NCI-H2227 (cell line): ENCODE measurements around the gene NSUN3.
"Not testable (repeated sequence)": the region's sequence is repeated elsewhere in the genome, so short reads cannot be mapped to it uniquely, and the experiment has no call there.

Experiments used
- DNase-seq: peaks from one replicate; lab custom pipeline; 2025; ENCODE audit not compliant: unreplicated experiment; lab: John Stamatoyannopoulos, UW

The NSUN3 gene

DNA sequence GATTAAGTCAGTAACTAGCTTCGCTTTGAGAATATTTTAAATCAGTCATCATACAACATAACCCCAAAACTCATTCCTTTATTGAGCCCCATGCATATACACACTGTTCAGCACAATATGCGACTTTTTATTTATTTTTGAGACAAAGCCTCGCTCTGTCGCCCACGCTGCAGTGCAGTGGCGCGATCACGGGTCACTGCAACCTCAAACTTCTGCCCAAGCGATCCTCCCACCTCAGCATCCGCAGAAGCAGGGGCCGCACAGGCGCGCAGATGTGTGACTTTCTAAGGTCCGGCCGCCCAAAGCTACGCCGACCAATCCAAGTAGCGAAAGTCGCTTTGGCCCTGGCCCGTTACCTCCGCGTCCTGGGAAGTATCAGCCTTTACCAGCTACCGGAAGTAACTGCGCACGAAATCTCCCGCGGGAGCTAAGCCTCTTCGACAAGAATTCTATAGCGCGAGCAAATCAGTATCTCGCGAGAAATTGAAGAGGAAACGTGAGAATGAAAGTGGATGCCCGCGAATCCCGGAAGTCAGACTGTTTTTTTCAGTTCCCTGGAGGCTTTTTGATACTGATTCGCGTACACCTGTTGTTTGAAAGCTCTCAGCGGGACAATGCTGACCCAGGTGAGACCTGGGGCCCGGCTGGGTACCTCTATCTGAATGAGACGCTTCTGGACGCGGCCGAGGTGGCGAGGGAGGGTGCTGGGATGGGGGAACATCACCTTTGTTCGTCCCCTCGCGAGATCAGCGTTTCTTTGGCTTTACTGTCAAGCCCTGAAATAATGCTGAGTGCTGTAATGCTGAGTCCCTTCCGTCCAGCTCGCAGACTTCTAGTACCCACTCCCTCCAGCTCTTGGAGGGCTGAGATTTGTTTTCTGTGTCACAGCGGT, at the start of gene NSUN3, which contains the start of gene DHFR2:
Gene NSUN3 (plus strand): TSS at position 549 of the 892 bp plus-strand sequence. CDS start 66 bp downstream, at position 615.
Gene DHFR2 (minus strand): TSS at position 404 of the 892 bp plus-strand sequence. CDS start 1,405 bp downstream, outside the sequence.
- DNase-seq, result peak; percentile 95

DNA sequence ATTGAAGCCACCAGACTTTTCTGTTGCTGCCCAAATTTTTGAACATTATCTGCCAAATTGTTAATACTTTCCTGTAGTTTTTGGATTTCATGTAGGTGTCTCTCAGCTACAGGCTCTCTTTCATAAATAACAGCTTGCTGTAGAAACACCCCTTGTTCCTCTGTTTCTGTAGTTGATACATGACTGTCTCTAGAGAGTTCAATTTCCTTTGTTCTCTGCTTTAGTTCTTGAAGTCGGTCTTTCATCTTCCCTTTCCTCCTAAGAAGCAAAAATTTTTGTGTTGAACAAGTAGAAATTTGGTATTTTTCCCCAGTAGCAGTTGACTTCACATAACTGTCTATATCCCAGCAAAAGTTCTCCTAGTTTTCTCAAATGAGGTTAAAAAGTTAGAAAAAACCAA, 47.8 kb upstream of the NSUN3 start:
- DNase-seq, result no peak

DNA sequence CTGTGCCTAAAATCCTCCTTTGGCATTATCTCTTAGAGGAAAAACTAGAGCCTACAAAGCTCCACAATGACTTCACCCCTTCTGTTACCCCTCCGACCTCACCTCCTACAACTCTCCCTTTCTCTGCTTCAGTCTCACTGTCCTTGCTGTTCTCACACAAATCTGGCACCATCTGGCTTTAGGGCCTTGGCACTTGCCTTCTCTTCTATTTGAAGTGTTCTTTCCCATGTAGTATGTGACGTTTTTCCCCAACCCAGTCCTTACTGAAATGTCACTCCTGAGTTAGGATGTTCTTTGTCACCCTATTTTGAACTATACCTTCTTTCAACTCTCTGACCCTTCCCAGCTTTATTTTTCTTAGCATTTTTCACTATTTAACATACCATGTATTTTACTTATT, 43.2 kb upstream of the NSUN3 start:
- DNase-seq, result no peak

DNA sequence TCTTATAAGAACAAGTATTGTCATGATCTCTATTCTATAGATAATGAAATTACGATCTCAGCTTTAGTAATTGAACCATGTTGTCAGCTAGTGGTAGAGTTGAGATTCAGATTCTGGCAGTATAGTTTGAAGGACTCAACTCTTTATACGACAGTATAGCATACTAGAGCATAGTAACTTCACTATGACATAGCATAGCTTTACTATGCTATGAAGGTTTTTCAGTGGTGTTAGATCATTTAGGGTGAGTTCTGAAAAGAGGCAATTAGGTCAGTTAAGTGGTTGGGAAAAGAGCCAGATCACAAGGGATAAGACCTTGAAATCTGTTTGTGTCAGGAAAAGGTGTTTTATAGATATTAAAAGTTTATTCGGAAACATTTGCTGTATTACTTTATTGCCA, 42.6 kb upstream of the NSUN3 start:
- DNase-seq, result no peak

DNA sequence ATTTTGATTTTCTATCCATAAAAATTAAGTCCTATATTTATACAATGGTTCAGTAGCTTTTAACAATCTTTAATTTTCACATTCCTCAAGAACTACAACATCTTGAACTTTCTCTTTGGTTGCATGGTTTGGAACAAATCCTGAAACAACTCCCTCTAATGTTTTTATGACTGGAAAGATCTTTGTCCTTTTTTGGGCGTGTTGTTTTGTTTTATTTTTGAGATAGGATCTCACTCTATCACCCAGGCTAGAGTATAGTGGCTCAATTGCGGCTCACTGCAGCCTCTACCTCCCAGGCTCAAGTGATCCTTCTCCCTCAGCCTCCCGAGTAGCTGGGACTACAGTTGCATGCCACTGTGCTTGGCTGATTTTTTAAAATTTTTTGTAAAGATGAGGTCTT, 38.5 kb upstream of the NSUN3 start:
- no peak for DNase-seq

DNA sequence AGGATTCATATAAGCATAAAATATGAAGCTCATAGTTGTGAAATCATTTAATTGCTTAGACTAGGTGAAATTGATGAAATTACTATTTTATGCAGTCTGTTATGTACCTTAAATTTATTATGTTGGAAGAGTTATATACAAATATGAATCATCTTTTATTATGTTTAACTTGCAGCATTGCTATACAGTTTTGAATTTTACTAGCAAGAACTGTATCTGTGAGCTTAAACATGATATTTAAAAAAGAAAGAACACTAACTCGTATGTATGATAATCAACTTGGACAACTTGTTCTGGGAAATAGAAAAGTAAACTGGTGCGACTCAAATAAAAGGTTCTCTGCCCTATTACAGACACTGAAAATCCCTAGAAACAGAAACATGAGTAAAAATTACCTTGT, 36.2 kb upstream of the NSUN3 start:
- DNase-seq, result no peak

DNA sequence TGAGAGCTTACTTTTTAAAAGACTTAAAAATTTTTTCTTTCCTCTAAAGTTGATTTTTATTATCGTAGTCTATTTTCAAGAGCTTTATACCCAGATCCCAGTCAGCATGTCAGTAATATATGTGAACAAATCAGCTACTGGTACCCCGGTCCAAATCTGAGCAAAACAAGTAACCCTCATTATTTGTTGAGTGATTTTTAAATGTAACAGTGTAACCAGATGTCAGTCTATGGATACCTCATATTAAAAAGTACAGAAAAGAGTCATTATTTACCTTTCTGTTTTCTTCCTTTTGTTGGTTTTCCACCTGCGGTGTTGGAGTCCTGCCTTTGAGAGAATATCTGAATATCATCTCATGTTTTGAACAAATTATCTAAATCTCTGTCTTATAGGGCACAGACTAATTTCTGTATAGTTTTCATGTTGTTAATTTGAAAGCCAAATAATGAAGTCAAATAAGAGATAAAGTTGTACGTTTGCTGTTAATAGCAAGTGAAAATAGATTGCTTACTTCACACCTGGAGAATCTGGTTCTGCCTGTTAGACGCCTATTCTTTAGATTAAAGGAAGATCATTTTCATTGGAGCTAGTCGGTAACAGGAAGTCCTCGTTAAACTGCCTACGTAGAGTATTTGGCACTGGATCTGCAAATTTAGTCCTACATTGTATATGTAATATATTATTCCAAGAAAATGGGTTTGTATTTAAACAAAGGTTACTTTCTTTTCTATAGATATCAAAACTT, 34.6 kb upstream of the NSUN3 start, which contains the start of gene STX19:
Gene STX19 (minus strand): TSS at position 505 of the 745 bp plus-strand sequence. CDS start 13,328 bp downstream, outside the sequence.
- DNase-seq, result no peak

DNA sequence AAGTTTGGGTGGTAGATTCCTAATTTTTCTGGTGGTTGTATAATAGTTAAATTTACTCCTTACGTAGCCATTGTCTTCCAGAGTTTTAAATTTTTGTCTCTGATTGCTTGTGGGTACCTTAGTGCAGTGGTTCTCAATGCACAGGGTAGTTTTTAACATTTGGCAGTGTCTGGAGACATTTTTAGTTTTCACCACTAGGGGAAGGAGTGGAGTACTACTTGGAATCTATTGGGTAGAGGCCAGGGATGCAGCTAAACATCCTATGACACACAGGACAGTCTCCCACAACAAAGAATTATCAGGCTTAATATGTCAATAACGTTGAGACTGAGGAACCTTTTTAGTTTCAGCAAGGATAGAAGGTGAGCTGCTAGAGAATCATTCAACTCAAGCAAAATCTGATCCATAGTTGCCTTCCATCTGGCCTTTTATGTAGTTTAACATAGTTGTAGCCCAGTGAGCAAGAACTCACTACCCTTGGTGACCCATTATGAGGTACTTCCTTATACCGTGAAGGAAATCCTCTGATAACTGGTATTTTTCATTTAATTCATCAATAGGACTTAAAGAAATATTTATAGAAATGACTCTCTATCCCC, 25.9 kb upstream of the NSUN3 start:
- DNase-seq, result peak; percentile 25

DNA sequence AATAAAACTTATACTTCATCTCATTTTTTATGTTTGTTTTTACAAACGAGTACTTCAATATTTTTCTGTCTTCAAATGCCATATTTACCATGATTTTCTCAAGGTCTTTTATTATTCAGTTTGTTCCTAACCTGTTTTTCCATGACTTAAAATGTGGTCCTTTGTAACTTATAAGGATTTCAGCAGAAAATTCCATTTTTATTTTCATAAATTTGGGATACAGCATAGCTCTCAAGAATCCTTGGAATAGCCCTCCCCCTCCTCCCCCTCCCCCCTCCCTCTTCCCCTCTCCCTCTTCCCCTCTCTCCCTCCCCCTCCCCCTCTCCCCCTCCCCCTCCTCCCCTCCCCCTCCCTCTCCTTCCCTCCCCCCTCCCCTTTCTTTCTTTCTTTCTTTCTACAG, 19.6 kb upstream of the NSUN3 start:
- no peak for DNase-seq

DNA sequence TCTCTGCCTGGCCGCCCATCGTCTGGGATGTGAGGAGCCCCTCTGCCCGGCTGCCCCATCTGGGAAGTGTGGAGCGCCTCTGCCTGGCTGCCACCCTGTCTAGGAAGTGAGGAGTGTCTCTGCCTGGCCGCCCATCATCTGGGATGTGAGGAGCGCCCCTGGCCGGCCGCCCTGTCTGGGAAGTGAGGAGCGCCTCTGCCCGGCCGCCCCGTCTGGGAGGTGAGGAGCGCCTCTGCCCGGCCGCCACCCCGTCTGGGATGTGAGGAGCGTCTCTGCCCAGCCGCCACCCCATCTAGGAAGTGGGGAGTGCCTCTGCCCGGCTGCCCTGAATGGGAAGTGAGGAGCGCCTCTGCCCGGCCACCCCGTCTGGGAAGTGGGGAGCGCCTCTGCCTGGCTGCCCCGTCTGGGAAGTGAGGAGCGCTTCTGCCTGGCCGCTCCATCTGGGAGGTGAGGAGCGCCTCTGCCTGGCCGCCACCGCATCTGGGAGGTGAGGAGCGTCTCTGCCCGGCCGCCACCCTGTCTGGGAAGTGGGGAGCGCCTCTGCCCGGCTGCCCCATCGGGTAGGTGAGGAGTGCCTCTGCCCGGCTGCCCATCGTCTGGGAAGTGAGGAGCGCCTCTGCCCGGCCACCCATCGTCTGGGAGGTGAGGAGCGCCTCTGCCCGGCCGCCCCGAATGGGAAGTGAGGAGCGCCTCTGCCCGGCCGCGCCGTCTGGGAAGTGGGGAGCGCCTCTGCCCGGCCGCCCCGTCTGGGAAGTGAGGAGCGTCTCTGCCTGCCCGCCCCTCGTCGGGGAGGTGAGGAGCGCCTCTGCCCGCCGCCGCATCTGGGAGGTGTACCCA, 18.5 kb upstream of the NSUN3 start:
- not testable (repeated sequence) for DNase-seq

DNA sequence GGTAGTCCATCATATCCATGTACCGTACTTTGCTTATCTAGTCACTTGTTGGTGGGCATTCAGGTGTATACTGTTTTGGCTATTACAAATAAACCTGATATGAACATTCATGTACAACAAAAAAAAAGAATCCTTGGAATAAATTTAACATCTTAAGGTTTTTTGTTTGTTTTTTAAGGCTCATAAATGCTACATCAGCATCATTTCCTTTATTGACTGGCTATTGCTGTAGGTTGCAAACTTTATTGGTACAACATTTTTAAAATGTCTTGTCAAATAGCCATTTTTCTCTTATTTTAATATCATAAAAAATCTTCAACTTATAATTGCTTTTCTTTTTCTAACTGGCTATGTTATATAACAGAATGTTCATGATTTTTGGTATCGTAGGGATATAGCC, 16.3 kb upstream of the NSUN3 start:
- no peak for DNase-seq

DNA sequence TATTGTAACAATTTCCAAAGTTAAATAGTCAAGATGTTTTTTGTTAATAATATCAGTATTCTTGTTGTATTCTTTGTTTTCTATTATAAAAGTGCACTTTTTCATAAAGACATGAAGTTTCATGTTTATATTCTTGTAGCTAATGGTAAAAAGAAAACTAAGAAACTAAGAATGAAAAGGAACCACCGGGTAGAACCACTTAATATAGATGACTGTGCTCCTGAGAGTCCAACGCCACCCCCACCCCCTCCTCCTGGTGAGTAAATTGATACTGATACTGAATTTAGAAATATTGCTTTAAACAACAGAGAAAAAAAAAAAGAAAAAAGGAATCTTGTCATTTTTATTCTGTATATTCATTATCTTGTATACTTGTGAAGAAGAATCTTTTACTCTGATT, 13.6 kb upstream of the NSUN3 start:
- no peak for DNase-seq

DNA sequence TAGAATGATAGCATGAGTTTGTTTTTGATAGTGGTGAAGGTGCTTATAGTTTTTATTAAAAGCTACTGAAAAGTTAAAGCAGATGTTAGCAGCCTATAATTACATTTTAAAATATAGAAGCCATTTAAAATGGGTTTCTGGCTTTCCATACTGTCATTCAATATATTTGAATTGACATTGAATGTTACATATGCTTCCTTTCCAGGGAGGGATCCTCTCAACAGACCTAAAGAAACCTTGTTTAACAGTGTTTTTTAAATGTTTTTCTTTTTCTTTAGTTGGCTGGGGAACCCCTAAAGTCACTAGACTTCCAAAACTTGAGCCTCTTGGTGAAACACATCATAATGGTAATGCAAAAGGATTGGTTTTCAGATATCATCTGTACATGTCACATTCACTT, 12.3 kb upstream of the NSUN3 start:
- DNase-seq, result no peak

DNA sequence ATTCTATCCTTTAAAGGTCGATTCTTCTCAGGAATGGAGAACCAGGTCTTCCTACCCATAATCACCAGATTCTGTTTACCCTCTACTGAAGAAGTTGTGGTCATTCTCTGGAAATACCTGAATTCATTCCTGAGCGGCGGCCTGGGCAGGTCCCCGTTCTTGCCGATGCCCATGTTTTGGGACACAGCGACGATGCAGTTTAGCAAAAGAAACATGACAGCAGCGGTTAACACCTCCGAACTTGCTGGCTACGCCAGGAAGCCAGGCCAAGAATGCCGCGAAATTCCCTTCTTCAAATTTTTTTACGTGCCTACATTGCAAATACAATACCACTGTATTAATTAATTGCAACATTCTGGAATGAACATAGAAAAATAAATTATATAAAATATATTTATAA, 1.6 kb upstream of the NSUN3 start:
- DNase-seq, result no peak

DNA sequence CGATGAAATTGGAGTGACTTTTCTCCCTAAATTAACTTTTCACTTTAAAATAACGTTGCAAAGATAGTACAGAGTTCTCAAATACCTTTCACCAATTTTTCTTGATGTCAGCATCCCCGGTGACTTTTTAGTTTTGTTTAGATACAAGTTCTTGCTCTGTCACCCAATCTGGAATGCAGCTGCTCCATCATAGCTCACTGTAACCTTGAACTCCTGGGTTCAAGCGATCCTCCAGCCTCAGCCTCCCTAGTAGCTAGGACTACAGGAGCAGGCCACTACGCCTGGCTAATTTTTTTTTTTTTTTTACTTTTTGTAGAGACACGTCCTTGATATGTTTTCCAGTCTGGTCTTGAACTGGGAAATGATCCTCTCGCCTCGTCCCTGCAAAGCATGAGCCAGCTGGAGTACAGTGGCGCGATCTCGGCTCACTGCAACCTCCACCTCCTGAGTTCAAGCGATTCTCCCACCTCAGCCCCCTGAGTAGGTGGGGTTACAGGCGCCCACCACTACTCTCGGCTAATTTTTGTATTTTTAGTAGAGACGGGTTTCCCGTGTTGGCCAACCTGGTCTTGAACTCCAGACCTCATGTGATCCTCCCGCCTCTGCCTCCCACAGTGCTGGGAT, 747 bp downstream of the NSUN3 start:
- DNase-seq, result no peak

DNA sequence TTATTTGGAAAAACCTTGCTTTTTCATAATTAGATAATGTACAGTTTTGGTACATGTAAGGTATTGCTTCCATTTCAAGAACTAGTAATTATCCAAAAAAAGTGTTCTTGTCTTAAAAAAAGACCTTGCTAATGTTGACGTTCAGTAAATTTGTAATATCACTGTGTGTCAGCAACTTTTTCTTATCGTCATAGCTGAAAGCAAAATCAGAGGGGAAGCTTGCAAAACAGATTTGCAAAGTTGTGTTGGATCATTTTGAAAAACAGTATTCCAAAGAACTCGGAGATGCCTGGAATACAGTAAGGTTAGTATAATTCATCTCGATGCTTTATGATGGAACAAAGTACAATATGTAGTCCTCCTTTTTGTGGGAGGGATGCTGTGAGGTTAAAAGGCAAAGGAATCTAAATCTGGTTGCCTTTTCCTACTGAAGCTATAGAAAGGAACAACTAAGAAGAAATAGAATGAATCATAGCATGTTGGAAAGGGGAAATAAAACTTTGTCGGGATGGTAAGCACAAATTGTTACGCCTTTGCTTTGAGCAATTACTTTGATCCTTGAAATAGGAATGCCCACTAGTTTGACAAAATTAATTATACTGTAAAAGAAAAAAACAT, 1.5 kb downstream of the NSUN3 start:
- DNase-seq, result no peak

DNA sequence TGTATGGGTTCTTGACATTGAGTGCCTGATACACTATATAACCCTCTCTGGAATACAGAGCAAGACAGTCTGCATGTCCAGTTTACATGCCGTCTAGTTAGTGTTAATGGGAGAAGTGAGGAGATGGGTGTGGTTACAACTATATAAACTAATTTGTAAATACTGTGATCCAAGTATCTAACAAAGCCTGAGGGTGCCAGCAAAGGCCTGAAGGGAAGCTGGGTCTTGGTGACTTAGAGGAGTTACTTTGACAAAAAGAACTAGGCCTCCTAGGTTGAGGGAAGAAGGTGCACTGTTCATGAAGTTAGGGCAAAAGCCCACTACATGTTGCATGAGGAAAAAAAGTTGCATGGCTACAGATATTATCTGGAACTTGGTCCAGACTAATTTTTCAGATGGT, 2.3 kb downstream of the NSUN3 start:
- DNase-seq, result no peak

DNA sequence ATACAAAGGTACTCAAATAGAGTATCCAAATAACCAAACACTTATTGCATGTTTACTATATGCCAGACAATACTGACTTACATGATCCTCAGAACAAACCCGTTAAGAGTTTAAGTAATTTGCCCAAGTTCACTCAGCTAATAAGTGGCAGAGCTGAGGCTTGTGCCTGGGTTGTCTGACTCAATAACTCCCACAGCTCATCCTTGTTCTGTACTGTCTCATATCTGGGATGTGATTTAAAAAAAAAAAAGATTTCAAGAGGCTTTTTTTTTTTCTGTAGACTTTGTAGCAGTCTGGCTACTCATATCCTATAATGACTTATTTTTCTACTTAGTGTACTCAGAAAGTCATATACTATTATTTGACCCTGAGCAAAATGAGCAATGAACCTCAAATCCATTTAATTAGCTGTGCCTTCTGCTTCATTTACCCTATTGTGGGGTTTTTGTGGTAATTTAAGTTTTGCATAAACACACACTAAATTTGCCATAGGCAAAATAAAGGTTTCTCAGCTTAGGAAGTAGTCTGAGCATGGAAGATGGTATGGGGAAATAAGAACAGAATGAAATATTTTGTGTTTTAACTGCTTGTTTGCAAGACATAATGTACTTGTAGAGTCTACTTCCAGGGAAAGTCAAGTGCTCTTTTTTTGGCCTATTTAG, 3.1 kb downstream of the NSUN3 start:
- no peak for DNase-seq
